WTC11 (cell line): Measurements from ENCODE around the gene MUC12. TPM values are rescaled to one million over a fixed set of nuclear protein-coding genes. Genes with fewer than 3 reads are reported as not detected.

Experiments used
- ATAC-seq: fragments of 200-7000 bp; cut with Tn5 transposase; 2 replicates; pipeline ENCODE4 v1.10.0; 2021; ENCODE audit warnings: mild to moderate bottlenecking, moderate library complexity
- CTCF ChIA-PET: fragments of 300-600 bp; sonication (Branson Sonifier 250); formaldehyde crosslinking; loops from one replicate; lab custom pipeline; 2021; ENCODE audit warnings: antibody characterized with exemption; lab: Charles Lee
- POLR2A ChIA-PET: fragments of 350-600 bp; sonication (Branson Sonifier 250); formaldehyde crosslinking; loops from one replicate; lab custom pipeline; 2021; ENCODE audit warnings: antibody characterized with exemption; lab: Charles Lee
- DNase-seq: peaks from one replicate; pipeline ENCODE4 v3.0.0; 2021; ENCODE audit warnings: low spot score
- H3K27ac Mint-ChIP-seq: 2 replicates; pipeline ENCODE4 v1.8.0; 2021; ENCODE audit warnings: mixed read lengths
- H3K27me3 Mint-ChIP-seq: 2 replicates; pipeline ENCODE4 v1.8.0; 2021; ENCODE audit warnings: low read depth, mild to moderate bottlenecking, moderate library complexity, mixed read lengths
- H3K36me3 Mint-ChIP-seq: 2 replicates; pipeline ENCODE4 v1.8.0; 2021; ENCODE audit warnings: mixed read lengths
- H3K4me1 Mint-ChIP-seq: 2 replicates; pipeline ENCODE4 v1.8.0; 2022; ENCODE audit warnings: mixed read lengths
- H3K4me3 Mint-ChIP-seq: 2 replicates; pipeline ENCODE4 v1.8.0; 2021; ENCODE audit warnings: mild to moderate bottlenecking, moderate library complexity, mixed read lengths
- H3K9me3 Mint-ChIP-seq: 2 replicates; pipeline ENCODE4 v1.8.0; 2021; ENCODE audit warnings: mixed read lengths
- ELF4 ChIP-seq: sonication (generic); formaldehyde crosslinking; IDR thresholded peaks from 2 replicates; pipeline ENCODE4 v1.8.1; 2022; ENCODE audit warnings: low read depth, mild to moderate bottlenecking, moderate library complexity, missing genetic modification reagents
- GTF2I ChIP-seq: fragments of 250-450 bp; sonication (Bioruptor Pico); conservative IDR thresholded peaks from 2 replicates; pipeline ENCODE4 v1.4.0; 2021; ENCODE audit warnings: mild to moderate bottlenecking
- HMGA2 ChIP-seq: fragments of 250-450 bp; sonication (Bioruptor Pico); IDR thresholded peaks from 2 replicates; pipeline ENCODE4 v1.4.0; 2021; ENCODE audit warnings: mild to moderate bottlenecking, moderate library complexity
- NFATC4 ChIP-seq: fragments of 250-450 bp; sonication (Bioruptor Pico); IDR thresholded peaks from 2 replicates; pipeline ENCODE4 v1.9.0; 2021; ENCODE audit warnings: mild to moderate bottlenecking
- NFYB ChIP-seq: sonication (generic); formaldehyde crosslinking; conservative IDR thresholded peaks from 2 replicates; pipeline ENCODE4 v1.8.0; 2022; ENCODE audit warnings: low read depth, missing genetic modification reagents
- NR2C2 ChIP-seq: sonication (generic); formaldehyde crosslinking; IDR thresholded peaks from 2 replicates; pipeline ENCODE4 v1.8.0; 2022; ENCODE audit warnings: mild to moderate bottlenecking, missing genetic modification reagents
- PRRX2 ChIP-seq: fragments of 250-450 bp; sonication (Bioruptor Pico); IDR thresholded peaks from 2 replicates; pipeline ENCODE4 v1.8.0; 2021; ENCODE audit warnings: mild to moderate bottlenecking
- SP1 ChIP-seq: sonication (generic); formaldehyde crosslinking; conservative IDR thresholded peaks from 2 replicates; pipeline ENCODE4 v1.8.1; 2022; ENCODE audit warnings: missing genetic modification reagents
- STAT6 ChIP-seq: sonication (generic); formaldehyde crosslinking; conservative IDR thresholded peaks from 2 replicates; pipeline ENCODE4 v1.8.1; 2023; ENCODE audit warnings: mild to moderate bottlenecking, low read depth, missing genetic modification reagents, moderate library complexity
- TEAD4 ChIP-seq: sonication (generic); formaldehyde crosslinking; IDR thresholded peaks from 2 replicates; pipeline ENCODE4 v1.8.0; 2022; ENCODE audit warnings: mild to moderate bottlenecking, missing genetic modification reagents
- ZNF423 ChIP-seq: fragments of 250-450 bp; sonication (Bioruptor Pico); IDR thresholded peaks from 2 replicates; pipeline ENCODE4 v2.1.2; 2022; ENCODE audit warnings: mild to moderate bottlenecking, moderate library complexity
- total RNA-seq: library from RNA; stranded (reverse); gene quantifications from 3 replicates; pipeline ENCODE4 v1.2.3, GENCODE V29; 2021
- TF ChIP-seq, protein P1 (sequence below): fragments of 250-450 bp; sonication (Bioruptor Pico); IDR thresholded peaks from 2 replicates; pipeline ENCODE4 v1.9.0; 2021; ENCODE audit warnings: mild to moderate bottlenecking
- TF ChIP-seq, protein P2 (sequence below): fragments of 250-450 bp; sonication (Bioruptor Pico); IDR thresholded peaks from 2 replicates; pipeline ENCODE4 v2.1.2; 2022; ENCODE audit warnings: mild to moderate bottlenecking, moderate library complexity
- TF ChIP-seq, protein P3 (sequence below): sonication (generic); formaldehyde crosslinking; IDR thresholded peaks from 2 replicates; pipeline ENCODE4 v1.8.0; 2022; ENCODE audit warnings: mild to moderate bottlenecking, missing genetic modification reagents
- TF ChIP-seq, protein P4 (sequence below): sonication (generic); formaldehyde crosslinking; IDR thresholded peaks from 2 replicates; pipeline ENCODE4 v1.8.1; 2023; ENCODE audit warnings: mild to moderate bottlenecking, missing genetic modification reagents
- TF ChIP-seq, protein P5 (sequence below): sonication (generic); formaldehyde crosslinking; IDR thresholded peaks from 2 replicates; pipeline ENCODE4 v1.8.1; 2023; ENCODE audit warnings: mild to moderate bottlenecking, missing genetic modification reagents, borderline replicate concordance

The MUC12 gene
- total RNA-seq, 1 experiment from 2014 or later, result 5.7 TPM

- POLR2A ChIA-PET, result interaction anchor here (0.7 kb wide), 1 partner anchor 104 kb away, joined by 3 read pairs; no protein-coding TSS in a partner anchor
- ATAC-seq (no peak), DNase-seq (no peak)
- no peak; the same call in 1 of the 2 replicates for TF ChIP-seq NFYB
- TF ChIP-seq SP1 (CRISPR knock-in tag), result 0 out of 2 replicates have a peak, but pooled peaks have one; percentile 25
- 0 out of 2 replicates have a peak, but pooled peaks have one; percentile 55 for TF ChIP-seq GTF2I (CRISPR knock-in tag)
- Mint-ChIP-seq H3K27me3 (peaks cover 3% of the 10 kb centered on the region; the same call in 1 of the 2 replicates), H3K27ac (no peak overlapping the region; the same call in 1 of the 2 replicates), H3K36me3 (peaks cover 24% of the 10 kb centered on the region), H3K4me1 (peaks cover 41% of the 10 kb centered on the region), H3K9me3 (peaks cover 21% of the 10 kb centered on the region), H3K4me3 (no peak overlapping the region)
- CTCF ChIA-PET, result interaction anchor here (1.2 to 2.6 kb wide), 2 partner anchors 22 to 133 kb away, joined by 7 to 14 read pairs; no protein-coding TSS in a partner anchor
Observed at GRCh38 chr7:100944138-100944537, 25.2 kb upstream of the MUC12 start.

GRCh38 chr7:100946111-100946510, 23.3 kb upstream of the MUC12 start:
- peaks cover 16% of the 10 kb centered on the region for H3K36me3 Mint-ChIP-seq
- CTCF ChIA-PET, result interaction anchor here (1.7 kb wide), 1 partner anchor 20 kb away, joined by 6 read pairs; no protein-coding TSS in a partner anchor
- peaks cover 55% of the 10 kb centered on the region for H3K4me1 Mint-ChIP-seq
- POLR2A ChIA-PET, result interaction anchor here (1.3 kb wide), 1 partner anchor 237 kb away, joined by 3 read pairs; no protein-coding TSS in a partner anchor
- DNase-seq (no peak), ATAC-seq (no peak)
- H3K27ac Mint-ChIP-seq, result peak overlapping the region; percentile 77
- TF ChIP-seq, protein P1, sequence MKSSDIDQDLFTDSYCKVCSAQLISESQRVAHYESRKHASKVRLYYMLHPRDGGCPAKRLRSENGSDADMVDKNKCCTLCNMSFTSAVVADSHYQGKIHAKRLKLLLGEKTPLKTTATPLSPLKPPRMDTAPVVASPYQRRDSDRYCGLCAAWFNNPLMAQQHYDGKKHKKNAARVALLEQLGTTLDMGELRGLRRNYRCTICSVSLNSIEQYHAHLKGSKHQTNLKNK (CRISPR knock-in tag), result no peak
- TF ChIP-seq, protein P2, sequence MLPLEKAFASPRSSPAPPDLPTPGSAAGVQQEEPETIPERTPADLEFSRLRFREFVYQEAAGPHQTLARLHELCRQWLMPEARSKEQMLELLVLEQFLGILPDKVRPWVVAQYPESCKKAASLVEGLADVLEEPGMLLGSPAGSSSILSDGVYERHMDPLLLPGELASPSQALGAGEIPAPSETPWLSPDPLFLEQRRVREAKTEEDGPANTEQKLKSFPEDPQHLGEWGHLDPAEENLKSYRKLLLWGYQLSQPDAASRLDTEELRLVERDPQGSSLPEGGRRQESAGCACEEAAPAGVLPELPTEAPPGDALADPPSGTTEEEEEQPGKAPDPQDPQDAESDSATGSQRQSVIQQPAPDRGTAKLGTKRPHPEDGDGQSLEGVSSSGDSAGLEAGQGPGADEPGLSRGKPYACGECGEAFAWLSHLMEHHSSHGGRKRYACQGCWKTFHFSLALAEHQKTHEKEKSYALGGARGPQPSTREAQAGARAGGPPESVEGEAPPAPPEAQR, result no peak
- TF ChIP-seq NFATC4 (CRISPR knock-in tag), result no peak
- no peak for TF ChIP-seq NR2C2 (CRISPR knock-in tag)
- TF ChIP-seq TEAD4 (CRISPR knock-in tag), result no peak
- TF ChIP-seq, protein P3, sequence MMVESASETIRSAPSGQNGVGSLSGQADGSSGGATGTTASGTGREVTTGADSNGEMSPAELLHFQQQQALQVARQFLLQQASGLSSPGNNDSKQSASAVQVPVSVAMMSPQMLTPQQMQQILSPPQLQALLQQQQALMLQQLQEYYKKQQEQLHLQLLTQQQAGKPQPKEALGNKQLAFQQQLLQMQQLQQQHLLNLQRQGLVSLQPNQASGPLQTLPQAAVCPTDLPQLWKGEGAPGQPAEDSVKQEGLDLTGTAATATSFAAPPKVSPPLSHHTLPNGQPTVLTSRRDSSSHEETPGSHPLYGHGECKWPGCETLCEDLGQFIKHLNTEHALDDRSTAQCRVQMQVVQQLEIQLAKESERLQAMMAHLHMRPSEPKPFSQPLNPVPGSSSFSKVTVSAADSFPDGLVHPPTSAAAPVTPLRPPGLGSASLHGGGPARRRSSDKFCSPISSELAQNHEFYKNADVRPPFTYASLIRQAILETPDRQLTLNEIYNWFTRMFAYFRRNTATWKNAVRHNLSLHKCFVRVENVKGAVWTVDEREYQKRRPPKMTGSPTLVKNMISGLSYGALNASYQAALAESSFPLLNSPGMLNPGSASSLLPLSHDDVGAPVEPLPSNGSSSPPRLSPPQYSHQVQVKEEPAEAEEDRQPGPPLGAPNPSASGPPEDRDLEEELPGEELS, result no peak
- no peak for TF ChIP-seq PRRX2 (CRISPR knock-in tag)
- no peak for TF ChIP-seq ZNF423 (CRISPR knock-in tag)
- no peak for TF ChIP-seq STAT6 (CRISPR knock-in tag)
- TF ChIP-seq, protein P4, sequence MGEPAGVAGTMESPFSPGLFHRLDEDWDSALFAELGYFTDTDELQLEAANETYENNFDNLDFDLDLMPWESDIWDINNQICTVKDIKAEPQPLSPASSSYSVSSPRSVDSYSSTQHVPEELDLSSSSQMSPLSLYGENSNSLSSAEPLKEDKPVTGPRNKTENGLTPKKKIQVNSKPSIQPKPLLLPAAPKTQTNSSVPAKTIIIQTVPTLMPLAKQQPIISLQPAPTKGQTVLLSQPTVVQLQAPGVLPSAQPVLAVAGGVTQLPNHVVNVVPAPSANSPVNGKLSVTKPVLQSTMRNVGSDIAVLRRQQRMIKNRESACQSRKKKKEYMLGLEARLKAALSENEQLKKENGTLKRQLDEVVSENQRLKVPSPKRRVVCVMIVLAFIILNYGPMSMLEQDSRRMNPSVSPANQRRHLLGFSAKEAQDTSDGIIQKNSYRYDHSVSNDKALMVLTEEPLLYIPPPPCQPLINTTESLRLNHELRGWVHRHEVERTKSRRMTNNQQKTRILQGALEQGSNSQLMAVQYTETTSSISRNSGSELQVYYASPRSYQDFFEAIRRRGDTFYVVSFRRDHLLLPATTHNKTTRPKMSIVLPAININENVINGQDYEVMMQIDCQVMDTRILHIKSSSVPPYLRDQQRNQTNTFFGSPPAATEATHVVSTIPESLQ (CRISPR knock-in tag), result no peak
- TF ChIP-seq ELF4 (CRISPR knock-in tag), result no peak
- TF ChIP-seq, protein P5, sequence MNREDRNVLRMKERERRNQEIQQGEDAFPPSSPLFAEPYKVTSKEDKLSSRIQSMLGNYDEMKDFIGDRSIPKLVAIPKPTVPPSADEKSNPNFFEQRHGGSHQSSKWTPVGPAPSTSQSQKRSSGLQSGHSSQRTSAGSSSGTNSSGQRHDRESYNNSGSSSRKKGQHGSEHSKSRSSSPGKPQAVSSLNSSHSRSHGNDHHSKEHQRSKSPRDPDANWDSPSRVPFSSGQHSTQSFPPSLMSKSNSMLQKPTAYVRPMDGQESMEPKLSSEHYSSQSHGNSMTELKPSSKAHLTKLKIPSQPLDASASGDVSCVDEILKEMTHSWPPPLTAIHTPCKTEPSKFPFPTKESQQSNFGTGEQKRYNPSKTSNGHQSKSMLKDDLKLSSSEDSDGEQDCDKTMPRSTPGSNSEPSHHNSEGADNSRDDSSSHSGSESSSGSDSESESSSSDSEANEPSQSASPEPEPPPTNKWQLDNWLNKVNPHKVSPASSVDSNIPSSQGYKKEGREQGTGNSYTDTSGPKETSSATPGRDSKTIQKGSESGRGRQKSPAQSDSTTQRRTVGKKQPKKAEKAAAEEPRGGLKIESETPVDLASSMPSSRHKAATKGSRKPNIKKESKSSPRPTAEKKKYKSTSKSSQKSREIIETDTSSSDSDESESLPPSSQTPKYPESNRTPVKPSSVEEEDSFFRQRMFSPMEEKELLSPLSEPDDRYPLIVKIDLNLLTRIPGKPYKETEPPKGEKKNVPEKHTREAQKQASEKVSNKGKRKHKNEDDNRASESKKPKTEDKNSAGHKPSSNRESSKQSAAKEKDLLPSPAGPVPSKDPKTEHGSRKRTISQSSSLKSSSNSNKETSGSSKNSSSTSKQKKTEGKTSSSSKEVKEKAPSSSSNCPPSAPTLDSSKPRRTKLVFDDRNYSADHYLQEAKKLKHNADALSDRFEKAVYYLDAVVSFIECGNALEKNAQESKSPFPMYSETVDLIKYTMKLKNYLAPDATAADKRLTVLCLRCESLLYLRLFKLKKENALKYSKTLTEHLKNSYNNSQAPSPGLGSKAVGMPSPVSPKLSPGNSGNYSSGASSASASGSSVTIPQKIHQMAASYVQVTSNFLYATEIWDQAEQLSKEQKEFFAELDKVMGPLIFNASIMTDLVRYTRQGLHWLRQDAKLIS (CRISPR knock-in tag), result no peak
- TF ChIP-seq HMGA2 (CRISPR knock-in tag), result no peak
- H3K9me3 Mint-ChIP-seq, result peaks cover 13% of the 10 kb centered on the region
- H3K4me3 Mint-ChIP-seq, result no peak overlapping the region
- no peaks in the 10 kb centered on the region; the same call in 1 of the 2 replicates for H3K27me3 Mint-ChIP-seq
